HG03159 (cell line): ENCODE measurements around the gene MTA2.

Experiments
- ATAC-seq: cut with Tn5 transposase; IDR thresholded peaks from one replicate; pipeline ENCODE4 v1.9.1; 2021; ENCODE audit warnings: mild to moderate bottlenecking, moderate library complexity; ENCODE audit not compliant: unreplicated experiment

MTA2 gene

GRCh38 chr11:62548545-62549335, 52.9 kb downstream of the MTA2 start:
- no peak for ATAC-seq

GRCh38 chr11:62547691-62548281, 53.9 kb downstream of the MTA2 start:
- ATAC-seq = no peak

- ATAC-seq = no peak
These were observed 54.6 kb downstream of the MTA2 start for GRCh38 chr11:62546929-62547625.

- no peak for ATAC-seq
These were observed 55.3 kb downstream of the MTA2 start, which contains the start of gene AHNAK for GRCh38 chr11:62546244-62546928. Gene AHNAK (minus strand): TSS chr11:62546806. CDS start chr11:62536098, 10,708 bp downstream.

GRCh38 chr11:62545437-62546243, 56.0 kb downstream of the MTA2 start:
- no peak for ATAC-seq

GRCh38 chr11:62544581-62545436, 56.9 kb downstream of the MTA2 start:
- no peak for ATAC-seq

- no peak for ATAC-seq
These were observed 57.8 kb downstream of the MTA2 start for GRCh38 chr11:62543680-62544444.
